GM21717 (cell line): ENCODE data around the gene FKBP5.
"Not testable (repeated sequence)": the region's sequence is repeated elsewhere in the genome, so short reads cannot be mapped to it uniquely, and the experiment has no call there.

Experiments
- ATAC-seq: cut with Tn5 transposase; IDR thresholded peaks from one replicate; pipeline ENCODE4 v1.9.1; 2021; ENCODE audit warnings: mild to moderate bottlenecking, moderate library complexity; ENCODE audit not compliant: unreplicated experiment

Gene FKBP5

DNA sequence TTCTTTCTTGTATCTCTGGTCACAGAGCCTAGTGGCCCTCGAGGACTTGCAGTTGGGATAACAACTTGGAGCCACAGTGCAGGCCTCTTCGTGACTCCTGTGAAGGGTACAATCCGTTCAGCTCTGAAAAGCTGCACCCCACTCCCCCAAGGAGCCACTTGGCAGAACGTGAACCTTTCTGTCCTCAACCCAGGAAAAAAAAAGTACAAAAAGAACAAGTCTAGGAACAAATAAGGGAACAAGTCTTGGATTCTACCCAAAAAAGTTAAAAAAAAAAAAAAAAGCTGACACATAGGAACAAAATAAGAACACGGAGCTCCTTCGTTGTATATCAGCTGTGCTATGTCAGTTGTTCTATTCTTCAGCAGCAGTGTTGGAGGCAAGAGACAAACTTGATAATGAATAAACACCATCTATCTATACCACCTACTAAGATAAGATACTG is 98.1 kb downstream of the FKBP5 start:
- ATAC-seq: no peak

DNA sequence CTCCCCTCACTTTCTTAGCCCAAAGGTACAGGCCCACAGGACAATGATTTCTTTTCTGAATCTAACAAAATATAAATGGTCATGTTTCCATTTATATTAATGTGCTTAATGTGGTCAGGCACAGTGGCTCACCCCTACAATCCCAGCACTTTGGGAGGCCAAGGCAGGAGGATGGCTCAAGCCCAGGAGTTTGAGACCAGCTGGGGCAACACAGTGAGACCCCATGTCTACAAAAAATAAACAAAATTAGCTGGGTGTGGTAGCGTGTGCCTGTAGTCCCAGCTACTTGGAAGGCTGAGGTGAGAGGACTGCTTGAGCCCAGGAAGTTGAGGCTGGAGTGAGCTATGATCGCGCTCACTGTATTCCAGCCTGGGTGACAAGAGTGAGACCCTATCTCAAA is 98.8 kb downstream of the FKBP5 start:
- no peak for ATAC-seq

DNA sequence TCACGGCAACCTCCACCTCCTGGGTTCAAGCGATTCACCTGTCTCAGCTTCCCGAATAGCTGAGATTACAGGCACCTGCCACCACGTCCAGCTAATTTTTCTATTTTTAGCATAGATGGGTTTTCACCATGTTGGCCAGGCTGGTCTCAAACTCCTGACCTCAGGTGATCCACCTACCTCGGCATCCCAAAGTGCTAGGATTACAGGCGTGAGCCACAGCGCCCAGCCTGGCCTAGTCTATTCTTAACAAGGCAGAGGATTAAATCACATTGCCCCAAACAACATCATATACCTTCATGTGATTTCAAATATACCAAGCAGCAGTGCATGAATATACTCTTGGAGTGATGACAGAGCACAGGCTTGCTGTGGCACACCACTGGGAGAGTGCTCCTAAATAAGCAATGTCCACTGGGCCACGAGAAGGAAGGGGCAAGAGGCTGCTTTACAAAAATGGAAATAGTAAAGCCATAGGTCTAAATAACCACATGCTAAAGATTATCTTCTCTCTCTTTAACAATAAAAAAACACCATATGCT is 99.4 kb downstream of the FKBP5 start:
- ATAC-seq: no peak

DNA sequence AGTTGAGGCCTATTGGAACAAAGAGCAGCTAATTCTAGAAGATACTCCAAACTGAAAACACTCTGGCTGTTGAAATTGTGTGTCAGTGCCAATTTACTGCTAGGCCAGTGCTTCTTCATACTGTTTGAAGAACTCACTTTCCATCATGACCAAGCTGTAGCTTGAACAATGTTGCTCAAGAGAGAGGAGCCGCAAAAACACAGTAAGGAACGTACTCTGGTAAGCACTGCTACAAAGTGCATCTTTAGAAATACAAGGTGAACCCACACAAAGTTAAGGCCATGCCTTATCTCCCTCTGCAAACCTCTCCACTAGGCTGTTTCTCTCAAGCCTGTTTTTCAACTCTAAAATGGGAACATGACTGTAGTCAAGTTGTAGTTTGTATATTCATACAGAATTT is 101.5 kb downstream of the FKBP5 start:
- ATAC-seq: no peak

DNA sequence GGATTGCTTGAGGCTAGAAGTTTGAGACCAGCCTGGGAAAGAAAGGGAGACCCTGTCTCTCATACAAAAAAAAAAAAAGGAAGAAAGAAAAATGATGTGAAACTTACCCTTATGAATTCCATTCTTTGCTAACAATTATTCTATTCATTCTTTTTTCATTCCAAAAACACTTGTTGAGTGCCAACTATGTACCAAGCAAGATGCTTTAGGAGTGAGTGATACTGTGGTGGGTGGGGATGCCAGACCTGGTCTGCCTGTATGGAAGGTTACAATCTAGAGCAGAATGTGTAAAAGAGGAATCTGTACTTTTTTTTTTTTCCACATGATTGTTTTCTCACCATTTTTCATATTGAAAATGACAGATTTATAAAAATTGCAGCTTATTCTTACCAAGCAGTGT is 102.2 kb downstream of the FKBP5 start:
- ATAC-seq: no peak

DNA sequence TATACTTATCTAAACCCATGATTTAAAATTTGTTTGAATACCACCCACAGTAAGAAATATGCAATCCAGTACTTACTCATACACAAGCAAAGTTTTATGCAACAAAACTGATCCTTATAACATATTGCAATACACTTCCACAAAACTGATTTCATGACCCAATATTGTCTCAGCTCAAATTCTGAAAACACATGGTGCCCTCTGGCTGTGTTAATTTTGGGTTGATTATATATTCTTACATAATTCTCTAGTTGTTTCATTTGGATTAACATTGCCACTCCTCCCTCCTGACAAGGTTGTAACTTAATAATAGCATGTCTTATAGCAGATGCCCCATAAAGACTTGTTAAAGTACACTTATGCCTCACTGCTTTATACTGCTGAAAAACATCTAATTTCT is 103.1 kb downstream of the FKBP5 start:
- no peak for ATAC-seq

DNA sequence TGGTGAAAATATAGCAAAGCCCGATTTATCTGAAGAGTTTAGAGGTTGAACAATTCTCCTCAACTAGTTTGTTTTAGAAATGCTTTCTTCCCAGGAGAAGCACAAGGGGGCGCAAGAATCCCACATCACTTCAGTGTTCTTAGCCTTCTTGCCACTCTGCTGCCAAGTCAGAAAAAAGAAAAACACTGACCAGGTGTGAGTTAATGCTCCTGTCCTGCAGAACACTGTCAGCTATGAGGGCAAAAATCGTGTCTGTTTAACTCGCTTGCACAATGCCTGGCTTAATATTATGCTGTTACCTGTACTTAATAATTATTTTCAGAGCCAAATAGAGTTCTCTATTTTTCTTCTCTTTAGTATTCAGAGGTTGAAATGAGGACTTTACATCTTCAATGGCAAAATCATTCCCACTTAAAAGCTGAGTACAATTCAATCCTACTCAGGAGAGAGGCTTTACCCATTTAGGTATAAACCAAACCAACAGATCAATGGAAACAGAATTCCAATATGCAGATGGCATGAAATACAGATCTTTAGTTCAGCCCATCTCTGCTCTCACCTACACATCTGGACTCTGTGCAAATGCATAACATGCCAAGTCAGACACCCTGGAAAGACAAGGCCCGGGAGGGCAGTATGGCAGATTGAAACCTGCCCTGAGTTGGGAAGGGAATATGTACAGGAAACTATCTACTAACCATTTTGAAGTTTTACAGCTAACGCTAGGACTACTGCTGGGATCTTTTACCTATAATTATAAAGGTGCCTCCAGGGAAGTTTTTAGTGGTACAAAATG is 104.6 kb downstream of the FKBP5 start:
- no peak for ATAC-seq

DNA sequence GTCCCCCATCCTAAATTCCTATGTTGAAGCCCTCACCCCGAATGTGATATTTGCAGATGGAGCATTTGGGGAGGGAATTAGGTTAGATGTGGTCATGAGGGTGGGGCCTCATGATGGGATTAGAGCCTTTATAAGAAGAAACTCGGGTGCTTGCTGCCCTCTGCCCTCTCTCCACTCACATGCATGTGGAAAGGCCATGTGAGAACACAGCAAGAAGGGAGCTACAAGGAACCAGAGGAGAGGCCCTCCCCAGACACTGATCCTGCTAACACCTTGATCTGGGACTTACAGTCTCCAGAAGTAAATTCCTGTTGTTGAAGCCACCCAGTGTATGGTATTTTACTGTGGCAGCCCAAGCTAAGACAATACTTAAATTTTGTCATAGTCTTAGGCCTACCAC is 106.4 kb downstream of the FKBP5 start:
- no peak for ATAC-seq

DNA sequence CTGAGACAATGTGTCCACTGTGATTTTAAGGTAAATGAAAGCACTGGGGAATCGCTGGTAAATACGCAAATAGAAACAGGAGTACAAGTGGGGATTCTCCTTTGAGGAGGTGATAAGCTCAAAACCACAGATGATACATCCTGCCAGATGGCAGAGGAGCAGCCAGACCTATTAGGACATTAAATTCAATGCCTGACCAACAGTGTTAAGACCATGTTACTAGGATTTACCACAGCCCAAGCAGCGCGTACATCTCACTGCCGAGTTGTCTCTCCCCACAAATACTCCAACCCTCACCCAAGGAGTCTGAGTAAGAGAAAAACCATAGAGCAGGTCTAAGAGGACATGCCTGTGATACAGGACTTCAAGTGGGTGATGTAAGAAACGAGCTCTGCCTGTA is 107.1 kb downstream of the FKBP5 start:
- ATAC-seq: no peak

DNA sequence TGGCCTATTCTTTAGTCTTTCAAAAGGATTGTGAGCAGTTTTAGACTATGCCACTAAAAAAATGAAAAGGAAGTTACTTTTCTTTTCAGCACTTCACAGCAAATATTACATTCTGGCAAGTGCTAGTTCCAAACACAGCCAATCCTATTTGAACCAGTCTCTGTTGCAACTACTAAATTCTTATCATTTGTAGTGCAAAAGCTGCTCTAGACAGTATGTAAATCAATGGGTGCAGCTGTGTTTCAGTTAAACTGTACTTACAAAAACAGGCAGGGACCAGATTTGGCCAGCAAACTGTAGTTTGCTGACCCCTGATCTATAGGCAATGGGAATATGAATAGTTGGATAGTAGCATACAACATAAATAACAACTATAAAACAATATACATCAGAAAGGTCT is 107.9 kb downstream of the FKBP5 start:
- ATAC-seq: no peak

DNA sequence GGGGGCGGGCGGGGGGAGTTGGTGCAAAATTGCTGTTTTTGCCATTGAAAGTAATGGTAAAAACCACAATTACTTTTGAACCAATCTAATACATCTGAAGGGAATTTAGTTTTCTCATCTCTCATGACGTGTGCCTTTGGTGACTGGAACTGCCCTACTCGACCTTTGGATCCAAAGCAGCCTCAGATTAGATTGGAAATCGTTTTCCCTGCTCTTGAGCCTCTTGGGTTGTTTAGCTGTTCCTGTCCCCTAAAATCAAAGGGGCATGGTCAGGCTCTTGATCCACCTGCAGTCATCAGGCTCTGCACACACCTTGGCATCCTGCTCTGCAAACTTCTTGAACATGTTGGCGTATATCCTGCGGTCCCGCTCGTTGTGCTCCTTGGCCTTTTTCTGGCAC is 112.0 kb downstream of the FKBP5 start:
- no peak for ATAC-seq

DNA sequence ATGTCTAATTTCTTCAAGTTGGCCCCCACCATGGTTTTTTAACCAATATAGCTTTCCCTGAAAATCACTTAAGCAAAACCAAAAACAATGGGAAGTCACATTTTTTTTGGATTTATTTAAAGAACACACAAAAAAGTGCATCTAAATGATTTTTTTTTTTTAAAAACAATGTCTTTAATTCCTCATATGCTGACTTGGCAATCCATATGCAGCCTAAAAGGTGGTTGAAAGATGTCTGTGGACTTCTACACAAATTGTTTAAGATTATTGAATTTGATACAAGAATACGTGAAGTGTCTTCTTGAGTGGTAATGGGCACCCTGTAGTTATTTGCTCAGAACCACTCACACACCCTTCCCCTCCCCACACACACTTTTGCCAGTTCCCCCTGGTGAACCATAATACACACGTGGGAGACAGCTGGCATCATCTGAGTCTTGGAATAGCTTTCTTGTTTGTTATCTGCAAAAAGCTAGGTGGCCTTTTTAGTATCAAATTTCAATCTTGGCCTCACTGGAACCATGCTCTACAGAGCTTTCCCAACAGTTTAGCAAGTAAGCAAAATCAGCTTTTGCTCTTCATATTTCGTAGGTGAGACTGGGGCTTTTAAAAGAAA is 115.1 kb downstream of the FKBP5 start:
- ATAC-seq: no peak

DNA sequence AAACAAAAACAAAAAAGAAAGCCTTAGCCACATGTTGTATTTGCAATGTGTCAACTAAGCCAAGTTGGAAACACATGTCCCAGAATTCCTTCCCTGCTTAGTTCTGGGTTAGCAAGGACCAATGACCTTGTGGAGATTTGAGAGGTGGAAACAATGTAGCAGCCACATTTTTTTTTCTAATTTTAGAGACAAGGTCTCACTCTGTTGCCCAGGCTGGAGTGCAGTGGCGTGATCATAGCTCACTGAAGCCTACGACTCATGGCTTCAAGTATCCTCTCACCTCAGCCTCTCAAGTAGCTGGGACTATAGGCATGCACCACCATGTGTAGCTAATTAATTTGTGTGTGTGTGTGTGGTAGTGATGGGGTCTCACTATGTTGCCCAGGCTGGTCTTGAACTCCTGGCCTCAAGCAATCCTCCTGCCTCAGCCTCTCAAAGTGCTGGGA is 117.8 kb downstream of the FKBP5 start:
- not testable (repeated sequence) for ATAC-seq

DNA sequence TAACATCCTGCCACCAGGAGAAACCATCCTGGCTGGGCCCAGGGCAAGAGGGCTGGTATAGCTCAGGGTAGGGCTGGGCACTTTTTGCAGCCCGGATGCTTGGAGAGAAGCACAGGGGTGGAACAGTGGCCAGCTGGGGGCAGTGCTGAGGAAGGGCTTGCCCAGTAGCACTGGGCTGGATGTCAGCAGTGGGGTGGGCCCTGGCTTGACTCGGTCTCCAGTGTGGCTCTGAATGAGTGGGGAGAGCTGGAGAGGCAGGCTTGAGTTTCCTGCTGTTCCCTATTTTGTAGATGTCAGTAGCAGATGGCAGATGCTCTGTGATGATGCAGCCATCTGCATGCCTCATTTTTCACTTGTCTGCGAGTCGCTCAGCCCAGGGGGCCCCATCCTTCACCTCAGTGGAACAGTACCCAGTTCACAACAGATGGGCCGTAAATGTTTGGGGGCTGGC is 119.7 kb downstream of the FKBP5 start:
- ATAC-seq: no peak

DNA sequence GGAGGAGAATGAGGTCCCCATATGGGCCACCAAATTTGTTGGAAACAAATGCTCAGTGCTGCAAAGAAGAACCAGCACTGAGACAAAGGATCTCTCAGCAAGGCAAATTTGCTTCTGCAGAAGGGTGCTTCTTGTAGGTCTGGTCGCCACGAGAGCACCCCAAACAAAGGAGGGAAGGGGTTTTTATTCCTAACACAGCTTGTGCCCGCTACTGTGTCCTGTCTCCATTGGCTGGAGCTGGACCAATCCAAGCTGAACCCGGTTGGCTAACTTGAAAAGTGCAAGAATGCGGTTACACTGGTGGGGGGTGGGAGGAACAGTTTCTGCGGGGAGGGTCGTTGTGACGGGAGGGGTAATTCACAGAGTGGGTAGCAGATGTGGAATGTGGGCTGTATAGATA is 121.9 kb downstream of the FKBP5 start:
- ATAC-seq: no peak

DNA sequence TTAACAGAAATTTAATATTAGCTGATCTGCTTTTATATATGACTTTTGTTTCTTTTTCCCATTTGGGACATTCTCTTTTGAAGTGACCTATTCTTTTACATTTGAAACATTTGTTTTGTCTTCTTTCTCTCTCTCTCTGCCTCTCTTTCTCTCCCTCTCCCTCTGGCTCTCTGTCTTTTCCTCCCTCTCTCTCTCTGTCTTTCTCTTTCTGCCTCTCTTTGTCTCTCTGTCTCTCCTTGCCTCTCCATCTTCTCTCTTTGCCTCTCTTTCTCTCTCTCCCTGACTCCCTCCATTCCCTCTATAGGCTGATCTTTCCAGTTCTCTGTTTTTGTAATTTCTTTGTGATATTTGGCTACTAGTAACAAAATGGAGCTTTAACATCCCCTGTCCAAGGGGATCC is 124.0 kb downstream of the FKBP5 start:
- ATAC-seq: no peak

DNA sequence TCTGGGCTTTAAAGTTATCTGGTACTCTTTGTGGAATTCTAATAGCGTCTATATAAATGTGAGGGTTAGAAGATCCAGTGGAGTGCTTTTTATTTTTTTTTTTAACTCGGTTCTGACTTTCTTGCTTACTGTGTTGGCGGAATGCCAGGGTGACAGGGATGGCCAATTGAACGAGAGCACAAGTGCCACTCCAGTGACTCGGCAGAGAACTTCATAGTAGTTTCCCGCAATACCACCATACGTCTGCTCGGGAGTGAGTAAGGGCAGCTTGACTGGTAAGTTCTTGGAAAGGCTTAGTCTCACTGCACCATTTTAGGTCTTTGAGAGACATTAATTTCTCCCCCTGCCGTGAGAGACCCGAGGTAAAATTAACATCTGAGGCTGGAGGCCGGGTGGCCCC is 126.7 kb downstream of the FKBP5 start:
- no peak for ATAC-seq

DNA sequence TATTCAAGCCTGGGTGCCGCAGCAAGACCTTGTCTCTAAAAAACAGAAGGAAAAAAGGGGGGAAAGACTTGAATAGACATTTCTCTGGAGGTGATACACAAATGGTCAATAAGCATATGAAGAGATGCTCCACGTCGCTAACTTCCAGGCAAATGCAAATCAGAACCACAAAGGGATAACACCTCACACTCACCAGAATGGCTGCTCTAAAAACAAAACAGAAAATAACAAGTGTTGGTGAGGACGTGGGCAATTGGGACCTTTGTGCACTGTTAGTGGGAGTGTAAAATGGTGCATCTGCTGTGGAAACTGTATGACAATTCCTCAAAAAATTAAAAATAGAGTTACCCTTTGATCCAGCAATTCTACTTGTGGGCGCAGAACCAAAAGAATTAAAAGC is 127.6 kb downstream of the FKBP5 start:
- no peak for ATAC-seq

DNA sequence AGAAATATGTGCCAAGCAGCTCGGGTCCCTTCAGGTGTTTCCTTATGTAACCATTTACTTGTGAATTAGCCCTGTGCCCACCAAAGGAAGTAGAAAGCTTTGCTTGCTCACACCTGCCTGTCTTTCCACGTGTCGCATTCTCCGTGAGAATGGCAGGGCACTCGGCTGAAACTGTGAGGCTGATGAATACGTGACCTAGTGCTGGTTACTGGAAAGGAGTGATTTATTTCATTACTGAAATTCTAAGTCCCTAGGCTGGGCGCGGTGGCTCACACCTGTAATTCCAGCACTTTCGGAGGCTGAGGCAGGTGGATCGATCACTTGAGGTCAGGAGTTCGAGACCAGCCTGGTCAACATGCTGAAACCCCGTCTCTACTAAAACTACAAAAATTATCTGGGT is 130.1 kb downstream of the FKBP5 start:
- ATAC-seq: no peak

DNA sequence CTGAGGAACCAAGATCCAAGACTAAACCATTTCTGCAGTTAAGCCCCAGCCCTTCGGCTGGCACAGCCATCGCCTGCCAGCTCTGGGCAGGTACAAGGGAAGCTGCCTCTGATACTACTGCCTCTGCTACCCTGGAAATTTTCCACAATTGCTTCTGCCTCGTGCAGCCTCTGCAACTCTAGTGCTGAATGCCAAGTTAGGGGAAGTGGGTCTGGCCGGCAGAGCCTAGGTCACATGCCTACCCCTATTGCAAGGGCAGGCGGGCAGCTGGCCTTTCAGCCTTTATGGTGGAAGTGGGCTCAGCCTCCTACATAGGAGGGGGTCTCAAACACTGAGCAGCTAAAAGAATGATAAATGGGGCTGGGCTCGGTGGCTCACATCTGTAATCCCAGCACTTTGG is 131.5 kb downstream of the FKBP5 start:
- no peak for ATAC-seq

DNA sequence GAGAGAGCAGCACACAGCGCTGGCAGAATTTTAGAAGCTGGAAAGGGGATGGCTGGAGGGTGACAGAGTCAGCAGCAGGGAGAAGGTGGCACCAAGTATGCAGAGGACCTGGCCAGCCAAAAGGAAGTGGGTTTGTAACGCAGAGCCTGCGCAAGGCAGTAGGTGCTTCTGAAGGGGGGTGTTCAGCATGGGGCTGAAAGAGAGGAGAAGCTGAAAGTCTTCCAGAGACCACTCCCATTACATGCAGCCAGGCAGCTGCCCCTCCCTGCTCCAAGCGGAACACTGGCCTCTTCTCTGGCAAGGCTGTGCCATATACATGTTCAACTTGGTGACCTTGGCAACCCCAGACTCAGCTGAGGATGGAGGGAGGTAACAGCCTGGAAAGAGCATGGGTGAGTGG is 133.9 kb downstream of the FKBP5 start:
- no peak for ATAC-seq

DNA sequence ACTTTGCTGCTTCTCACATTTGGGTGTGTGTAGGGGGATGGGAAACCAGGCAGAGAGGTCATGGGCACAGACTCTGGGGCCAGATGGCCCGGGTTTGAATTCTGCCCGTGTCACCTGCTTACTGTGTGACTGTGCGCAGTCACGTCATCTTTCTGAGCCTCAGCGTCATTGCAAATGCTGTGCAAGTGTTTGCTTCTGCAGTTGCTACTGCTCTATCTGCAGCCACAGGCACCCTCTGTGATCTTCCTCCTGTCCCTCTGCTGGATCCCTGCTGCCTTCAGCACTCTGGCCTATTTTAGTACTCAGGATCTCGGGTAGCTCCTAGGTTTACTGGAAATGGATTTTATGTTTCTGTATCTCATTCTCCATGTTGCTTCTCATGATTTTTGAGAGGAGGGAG is 135.4 kb downstream of the FKBP5 start:
- ATAC-seq: no peak
